ENCODE results near the gene CTXN1. TPM values are rescaled to one million over a fixed set of nuclear protein-coding genes. Genes with fewer than 3 reads are reported as not detected.

The CTXN1 gene
- total RNA-seq, 1 experiment from 2014 or later: 54.5 TPM

DNA sequence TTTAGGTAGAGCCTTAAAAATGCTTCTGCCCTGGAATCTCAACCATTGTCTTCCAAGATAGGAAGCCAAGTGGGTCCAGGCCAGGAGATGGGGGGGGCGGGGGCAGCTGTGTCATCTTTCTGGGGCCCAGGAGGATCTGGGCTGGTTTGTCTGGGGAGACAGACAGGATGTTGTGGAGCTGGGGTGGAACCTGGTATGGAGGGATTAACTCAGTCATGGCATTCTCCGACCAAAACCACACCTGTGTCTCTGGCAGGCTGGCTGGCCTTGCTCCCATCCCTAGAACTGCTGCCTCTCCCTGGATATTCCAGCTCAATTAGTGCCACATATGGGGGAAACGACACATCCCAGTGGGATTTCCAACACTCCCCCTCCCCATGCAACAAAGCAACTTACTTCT lies 25.0 kb downstream of the CTXN1 start:
- H4K20me1 ChIP-seq (ENCODE audit: insufficient read depth): peaks cover 8% of the 10 kb centered on the region; the same call in 1 of the 2 replicates
- DNase-seq: no peak
- H2AFZ ChIP-seq: no peak overlapping the region
- H3K36me3 ChIP-seq (ENCODE audit: low read depth): 0 out of 2 replicates have a peak, but pooled peaks cover 6% of the 10 kb centered on the region
- H3K4me1 ChIP-seq (replicated peaks; ENCODE audit: insufficient read depth): peaks cover 19% of the 10 kb centered on the region; the same call in 1 of the 2 replicates
- H3F3A ChIP-seq (ENCODE audit: insufficient read depth, low read depth): peaks cover 26% of the 10 kb centered on the region
- CTCF ChIA-PET: interaction anchor here (0.6 kb wide), 1 partner anchor 89 kb away, joined by 4 read pairs; no protein-coding TSS in a partner anchor
- H3K27ac ChIP-seq: no peak overlapping the region
- POLR2A ChIA-PET (ENCODE audit: unreplicated experiment): interaction anchor here (0.7 kb wide), 1 partner anchor 19 kb away, joined by 5 read pairs; the partner anchor contains the start of gene SNAPC2
- intact Hi-C loops (cut with micrococcal nuclease; ENCODE audit: unreplicated experiment): loop anchor here (5.0 kb wide), 1 partner anchor 49 kb away; no protein-coding TSS in a partner anchor
- H3K27me3 ChIP-seq (ENCODE audit: insufficient read depth, low read depth): no peaks in the 10 kb centered on the region
- TF ChIP-seq, protein P1, sequence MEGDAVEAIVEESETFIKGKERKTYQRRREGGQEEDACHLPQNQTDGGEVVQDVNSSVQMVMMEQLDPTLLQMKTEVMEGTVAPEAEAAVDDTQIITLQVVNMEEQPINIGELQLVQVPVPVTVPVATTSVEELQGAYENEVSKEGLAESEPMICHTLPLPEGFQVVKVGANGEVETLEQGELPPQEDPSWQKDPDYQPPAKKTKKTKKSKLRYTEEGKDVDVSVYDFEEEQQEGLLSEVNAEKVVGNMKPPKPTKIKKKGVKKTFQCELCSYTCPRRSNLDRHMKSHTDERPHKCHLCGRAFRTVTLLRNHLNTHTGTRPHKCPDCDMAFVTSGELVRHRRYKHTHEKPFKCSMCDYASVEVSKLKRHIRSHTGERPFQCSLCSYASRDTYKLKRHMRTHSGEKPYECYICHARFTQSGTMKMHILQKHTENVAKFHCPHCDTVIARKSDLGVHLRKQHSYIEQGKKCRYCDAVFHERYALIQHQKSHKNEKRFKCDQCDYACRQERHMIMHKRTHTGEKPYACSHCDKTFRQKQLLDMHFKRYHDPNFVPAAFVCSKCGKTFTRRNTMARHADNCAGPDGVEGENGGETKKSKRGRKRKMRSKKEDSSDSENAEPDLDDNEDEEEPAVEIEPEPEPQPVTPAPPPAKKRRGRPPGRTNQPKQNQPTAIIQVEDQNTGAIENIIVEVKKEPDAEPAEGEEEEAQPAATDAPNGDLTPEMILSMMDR (conservative IDR thresholded peaks at IDR 0.05): no peak
- TF ChIP-seq EZH2 (IDR thresholded peaks at IDR 0.05; ENCODE audit: low read depth): no peak
- no peaks in the 10 kb centered on the region for H3K9me2 ChIP-seq (ENCODE audit: insufficient read depth)
- BruUV-seq (replicated peaks): no TSS peak
- H3K9me3 ChIP-seq (ENCODE audit: insufficient read depth, low read depth): no peaks in the 10 kb centered on the region
- H3K79me2 ChIP-seq (ENCODE audit: low read depth): peaks cover 46% of the 10 kb centered on the region
- H3K4me3 ChIP-seq: no peak overlapping the region
- no peak overlapping the region for H3K4me2 ChIP-seq

DNA sequence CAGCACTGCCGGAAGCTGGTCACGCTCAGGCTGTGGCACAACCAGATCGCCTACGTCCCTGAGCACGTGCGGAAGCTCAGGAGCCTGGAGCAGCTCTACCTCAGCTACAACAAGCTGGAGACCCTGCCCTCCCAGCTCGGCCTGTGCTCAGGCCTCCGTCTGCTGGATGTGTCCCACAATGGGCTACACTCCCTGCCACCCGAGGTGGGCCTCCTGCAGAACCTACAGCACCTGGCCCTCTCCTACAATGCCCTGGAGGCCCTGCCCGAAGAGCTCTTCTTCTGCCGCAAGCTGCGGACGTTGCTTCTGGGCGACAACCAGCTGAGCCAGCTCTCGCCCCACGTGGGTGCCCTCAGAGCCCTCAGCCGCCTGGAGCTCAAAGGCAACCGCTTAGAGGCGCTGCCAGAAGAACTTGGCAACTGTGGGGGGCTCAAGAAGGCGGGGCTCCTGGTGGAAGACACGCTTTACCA lies 25.5 kb downstream of the CTXN1 start:
- H3K4me3 ChIP-seq: no peak overlapping the region
- peaks cover 24% of the 10 kb centered on the region for H3K4me1 ChIP-seq (replicated peaks; ENCODE audit: insufficient read depth)
- H3K27ac ChIP-seq: no peak overlapping the region
- no peak overlapping the region for H3K4me2 ChIP-seq
- 0 out of 2 replicates have a peak, but pooled peaks cover 6% of the 10 kb centered on the region for H3K36me3 ChIP-seq (ENCODE audit: low read depth)
- H4K20me1 ChIP-seq (ENCODE audit: insufficient read depth): peaks cover 3% of the 10 kb centered on the region; the same call in 1 of the 2 replicates
- H3K27me3 ChIP-seq (ENCODE audit: insufficient read depth, low read depth): no peaks in the 10 kb centered on the region
- BruUV-seq (replicated peaks): no TSS peak
- H2AFZ ChIP-seq: no peak overlapping the region
- H3K79me2 ChIP-seq (ENCODE audit: low read depth): peaks cover 46% of the 10 kb centered on the region
- TF ChIP-seq, protein P1 (conservative IDR thresholded peaks at IDR 0.05): no peak
- no peak for TF ChIP-seq EZH2 (IDR thresholded peaks at IDR 0.05; ENCODE audit: low read depth)
- H3F3A ChIP-seq (ENCODE audit: insufficient read depth, low read depth): peaks cover 26% of the 10 kb centered on the region
- DNase-seq: no peak
- H3K9me2 ChIP-seq (ENCODE audit: insufficient read depth): no peaks in the 10 kb centered on the region
- intact Hi-C loops (cut with micrococcal nuclease; ENCODE audit: unreplicated experiment): loop anchor here (5.0 kb wide), 1 partner anchor 48 kb away; no protein-coding TSS in a partner anchor
- POLR2A ChIA-PET (ENCODE audit: unreplicated experiment): interaction anchor here (0.6 kb wide), 1 partner anchor 102 kb away, joined by 3 read pairs; no protein-coding TSS in a partner anchor
- no peaks in the 10 kb centered on the region for H3K9me3 ChIP-seq (ENCODE audit: insufficient read depth, low read depth)
- CTCF ChIA-PET: no interaction called here

DNA sequence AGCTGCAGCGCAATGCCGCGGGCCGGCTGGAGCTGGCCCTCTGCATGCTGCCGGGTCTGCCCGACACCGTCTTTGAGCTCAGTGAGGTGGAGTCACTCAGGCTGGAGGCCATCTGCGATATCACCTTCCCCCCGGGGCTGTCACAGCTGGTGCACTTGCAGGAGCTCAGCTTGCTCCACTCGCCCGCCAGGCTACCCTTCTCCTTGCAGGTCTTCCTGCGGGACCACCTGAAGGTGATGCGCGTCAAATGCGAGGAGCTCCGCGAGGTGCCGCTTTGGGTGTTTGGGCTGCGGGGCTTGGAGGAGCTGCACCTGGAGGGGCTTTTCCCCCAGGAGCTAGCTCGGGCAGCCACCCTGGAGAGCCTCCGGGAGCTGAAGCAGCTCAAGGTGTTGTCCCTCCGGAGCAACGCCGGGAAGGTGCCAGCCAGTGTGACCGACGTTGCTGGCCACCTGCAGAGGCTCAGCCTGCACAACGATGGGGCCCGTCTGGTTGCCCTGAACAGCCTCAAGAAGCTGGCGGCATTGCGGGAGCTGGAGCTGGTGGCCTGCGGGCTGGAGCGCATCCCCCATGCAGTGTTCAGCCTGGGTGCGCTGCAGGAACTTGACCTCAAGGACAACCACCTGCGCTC lies 26.1 kb downstream of the CTXN1 start:
- H3K27ac ChIP-seq: no peak overlapping the region
- H3K36me3 ChIP-seq (ENCODE audit: low read depth): 0 out of 2 replicates have a peak, but pooled peaks cover 6% of the 10 kb centered on the region
- H3F3A ChIP-seq (ENCODE audit: insufficient read depth, low read depth): peaks cover 30% of the 10 kb centered on the region
- TF ChIP-seq, protein P1 (conservative IDR thresholded peaks at IDR 0.05): no peak
- H4K20me1 ChIP-seq (ENCODE audit: insufficient read depth): no peaks in the 10 kb centered on the region
- no peaks in the 10 kb centered on the region for H3K9me3 ChIP-seq (ENCODE audit: insufficient read depth, low read depth)
- no peaks in the 10 kb centered on the region for H3K9me2 ChIP-seq (ENCODE audit: insufficient read depth)
- H3K4me1 ChIP-seq (replicated peaks; ENCODE audit: insufficient read depth): peaks cover 25% of the 10 kb centered on the region
- no peak overlapping the region for H3K4me3 ChIP-seq
- no peak for DNase-seq
- intact Hi-C loops (cut with micrococcal nuclease; ENCODE audit: unreplicated experiment): loop anchor here (5.0 kb wide), 1 partner anchor 48 kb away; no protein-coding TSS in a partner anchor
- no peak overlapping the region for H3K4me2 ChIP-seq
- POLR2A ChIA-PET (ENCODE audit: unreplicated experiment): interaction anchor here (0.6 kb wide), 1 partner anchor 103 kb away, joined by 3 read pairs; no protein-coding TSS in a partner anchor
- peaks cover 44% of the 10 kb centered on the region for H3K79me2 ChIP-seq (ENCODE audit: low read depth)
- BruUV-seq (replicated peaks): no TSS peak
- CTCF ChIA-PET: no interaction called here
- no peak overlapping the region for H2AFZ ChIP-seq
- H3K27me3 ChIP-seq (ENCODE audit: insufficient read depth, low read depth): no peaks in the 10 kb centered on the region
